Measurements from ENCODE around the gene MRPL42. TPM values are rescaled to one million over a fixed set of nuclear protein-coding genes. Genes with fewer than 3 reads are reported as not detected.
"Not testable (repeated sequence)": the region's sequence is repeated elsewhere in the genome, so short reads cannot be mapped to it uniquely, and the experiment has no call there.

Gene MRPL42
- total RNA-seq = 51.9 TPM

- DNase-seq (ENCODE audit: low spot score) = peak; percentile 93
These were observed at the start of gene MRPL42 for GRCh38 chr12:93467351-93468007. Gene MRPL42 (plus strand): TSS chr12:93467514. CDS start chr12:93469286, 1,772 bp downstream.

GRCh38 chr12:93417967-93418480 is 49.3 kb upstream of the MRPL42 start:
- DNase-seq (ENCODE audit: low spot score) = no peak

DNA sequence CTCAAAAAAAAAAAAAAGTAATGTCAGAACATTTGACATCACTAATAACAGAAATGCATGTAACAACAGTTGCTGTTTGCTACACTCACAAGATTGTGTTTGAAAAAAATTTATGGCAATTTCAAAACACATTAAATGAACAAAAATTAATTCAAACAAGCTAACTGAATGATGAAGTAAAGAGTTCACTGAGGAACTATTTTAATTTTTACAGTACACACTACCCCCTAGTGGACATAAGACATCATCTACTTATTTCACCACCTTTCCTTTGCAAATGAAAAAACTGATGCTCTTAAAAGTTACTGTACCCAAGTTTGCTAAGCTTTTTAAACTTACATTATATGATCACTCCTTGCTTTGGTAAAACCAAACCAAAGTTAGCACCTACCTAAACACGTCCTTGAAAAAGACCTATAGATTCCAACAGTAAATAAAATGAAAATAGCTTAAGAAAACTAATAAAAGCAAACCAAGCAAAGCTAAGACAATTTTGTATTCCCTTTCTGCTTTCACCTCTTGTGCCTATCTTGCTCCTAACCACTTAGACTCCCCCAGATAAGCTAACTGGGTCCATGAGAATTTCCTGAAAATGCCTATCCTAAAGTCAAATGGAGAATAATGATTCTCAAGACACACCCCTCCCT is 47.8 kb upstream of the MRPL42 start:
- DNase-seq (ENCODE audit: low spot score) = no peak

DNA sequence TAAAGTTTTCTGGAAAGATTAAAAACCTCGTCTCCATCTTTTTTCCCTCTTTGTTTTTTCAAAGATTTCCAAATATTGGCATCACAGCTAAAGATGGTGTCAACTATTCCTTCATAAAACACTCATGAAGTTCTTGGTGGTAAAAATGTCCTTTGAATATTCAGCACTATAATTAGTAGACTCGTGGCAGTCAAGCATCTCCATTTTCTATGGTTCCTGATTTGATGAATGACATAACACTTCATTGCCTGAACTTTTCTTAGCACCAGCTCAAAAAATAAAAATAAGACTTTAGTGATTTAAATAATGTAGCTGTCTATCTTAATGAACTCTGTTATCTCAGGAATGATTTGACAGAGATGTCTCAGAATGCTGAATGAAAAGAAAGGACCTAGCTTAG is 45.3 kb upstream of the MRPL42 start:
- no peak for DNase-seq (ENCODE audit: low spot score)

- DNase-seq (ENCODE audit: low spot score) = no peak
These were observed 41.4 kb upstream of the MRPL42 start for GRCh38 chr12:93425736-93426411.

- no peak for DNase-seq (ENCODE audit: low spot score)
These were observed 40.9 kb upstream of the MRPL42 start for GRCh38 chr12:93426412-93426805.

DNA sequence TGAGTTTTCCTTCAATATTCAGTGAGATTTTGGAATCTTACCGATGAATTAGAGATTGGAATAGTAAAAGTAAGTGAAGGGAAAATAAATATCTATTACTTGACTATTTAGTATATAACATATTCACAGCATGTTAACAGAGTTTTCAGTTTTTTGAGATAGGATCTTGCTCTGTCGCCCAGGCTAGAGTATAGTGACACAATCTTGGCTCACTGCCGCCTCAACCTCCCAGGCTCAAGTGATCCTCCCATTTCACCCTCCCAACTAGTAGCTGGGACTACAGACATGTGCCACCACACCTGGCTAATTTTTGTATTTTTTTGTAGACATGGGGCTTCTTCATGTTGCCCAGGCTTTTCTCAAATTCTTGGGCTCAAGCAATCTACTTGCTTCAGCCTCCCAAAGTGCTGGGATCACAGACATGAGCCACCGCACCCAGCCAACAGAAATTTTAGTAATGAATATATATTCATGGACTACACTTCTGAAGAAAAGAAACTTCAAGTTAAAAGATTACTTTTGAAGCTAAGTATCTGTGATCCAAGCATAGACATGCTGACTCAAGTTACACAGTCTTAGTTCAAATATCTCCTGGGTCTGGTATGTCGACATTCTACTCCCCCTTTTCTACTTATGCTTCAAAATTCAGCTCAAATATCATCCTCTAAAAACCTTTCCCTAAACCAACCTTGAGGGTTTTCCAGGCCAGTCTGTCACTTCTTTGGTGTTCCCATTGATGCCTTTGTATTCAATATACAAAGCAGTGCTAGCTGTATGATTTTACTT is 39.3 kb upstream of the MRPL42 start:
- DNase-seq (ENCODE audit: low spot score) = no peak

DNA sequence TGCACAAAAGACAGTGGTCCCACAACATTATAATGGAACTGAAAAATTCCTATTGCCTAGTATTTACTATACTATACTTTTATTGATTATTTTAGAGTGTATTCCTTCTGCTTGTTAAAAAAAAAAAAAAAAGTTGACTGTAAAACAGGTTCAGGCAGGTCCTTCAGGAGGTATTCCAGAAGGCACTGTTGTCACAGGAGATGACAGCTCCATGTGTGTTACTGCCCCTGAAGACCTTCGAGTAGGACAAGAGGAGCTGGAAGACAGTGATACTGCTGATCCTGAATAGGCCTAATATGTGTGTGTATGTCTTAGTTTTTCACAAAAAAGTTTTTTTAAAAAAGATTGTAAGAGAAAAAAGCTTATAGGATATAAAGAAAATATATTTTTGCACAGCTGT is 37.9 kb upstream of the MRPL42 start:
- no peak for DNase-seq (ENCODE audit: low spot score)

DNA sequence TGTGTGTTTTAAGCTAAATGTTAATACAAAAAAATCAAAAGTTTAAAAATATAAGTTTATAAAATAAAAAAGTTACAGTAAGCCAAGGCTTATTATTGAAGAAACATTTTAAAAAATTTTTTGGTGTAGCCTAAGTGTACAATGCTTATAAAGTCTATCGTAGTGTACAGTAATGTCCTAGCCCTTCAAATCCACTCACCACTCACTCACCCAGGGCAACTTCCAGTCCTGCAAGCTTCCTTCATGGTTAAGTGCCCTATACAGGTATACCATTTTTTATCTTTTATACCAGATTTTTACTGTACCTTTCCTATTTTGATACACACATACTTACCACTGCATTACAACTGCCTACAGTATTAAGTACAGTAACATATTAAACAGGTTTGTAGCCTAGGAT is 37.5 kb upstream of the MRPL42 start:
- no peak for DNase-seq (ENCODE audit: low spot score)

DNA sequence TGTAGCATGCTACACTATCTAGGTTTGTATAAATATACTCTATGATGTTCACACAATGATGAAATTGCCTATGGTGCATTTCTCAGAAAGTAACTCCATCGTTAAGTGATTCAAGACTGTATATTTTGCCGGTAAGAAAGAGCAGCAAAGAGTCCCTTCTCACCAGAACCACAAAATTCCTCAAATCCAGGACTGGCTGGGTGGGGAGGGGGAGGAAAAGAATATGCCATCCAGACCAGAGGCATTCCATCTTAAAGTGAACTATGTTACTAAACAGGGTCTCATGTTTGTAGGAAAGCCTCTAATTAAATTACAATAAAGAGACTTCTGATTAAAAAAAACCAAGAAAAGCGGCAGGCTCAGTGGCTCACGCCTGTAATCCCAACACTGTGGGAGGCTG is 37.0 kb upstream of the MRPL42 start:
- DNase-seq (ENCODE audit: low spot score) = no peak

GRCh38 chr12:93432031-93432430 is 35.3 kb upstream of the MRPL42 start:
- not testable (repeated sequence) for DNase-seq (ENCODE audit: low spot score)

DNA sequence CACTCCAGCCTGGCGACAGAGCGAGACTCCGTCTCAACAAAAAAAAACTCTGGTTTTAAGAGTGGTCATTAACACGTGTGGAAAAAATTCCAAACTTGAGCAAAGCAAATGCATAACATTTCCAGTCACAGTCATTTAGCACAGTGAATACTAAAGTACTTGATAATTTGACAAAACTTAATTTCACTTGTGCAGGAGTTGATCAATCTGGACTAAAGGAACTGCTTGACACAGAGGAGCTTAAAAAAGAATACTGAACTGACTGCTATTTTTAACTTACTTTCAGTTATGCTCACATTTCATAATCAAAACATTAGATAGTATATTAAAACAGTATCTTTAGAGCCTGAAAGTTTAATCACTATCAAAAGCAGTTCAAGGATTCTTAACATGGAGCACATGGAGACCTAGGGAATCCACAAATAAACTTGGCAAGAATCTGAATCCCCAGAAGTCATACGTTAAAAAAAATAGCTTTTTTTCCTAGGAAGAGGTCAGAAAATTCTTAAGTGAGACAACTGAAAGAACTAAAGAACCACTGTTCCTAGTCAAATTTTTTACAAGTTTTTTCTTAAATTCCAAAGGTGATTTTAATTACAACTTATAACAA is 33.0 kb upstream of the MRPL42 start:
- no peak for DNase-seq (ENCODE audit: low spot score)

GRCh38 chr12:93438266-93439050 is 28.9 kb upstream of the MRPL42 start:
- DNase-seq (ENCODE audit: low spot score) = no peak

DNA sequence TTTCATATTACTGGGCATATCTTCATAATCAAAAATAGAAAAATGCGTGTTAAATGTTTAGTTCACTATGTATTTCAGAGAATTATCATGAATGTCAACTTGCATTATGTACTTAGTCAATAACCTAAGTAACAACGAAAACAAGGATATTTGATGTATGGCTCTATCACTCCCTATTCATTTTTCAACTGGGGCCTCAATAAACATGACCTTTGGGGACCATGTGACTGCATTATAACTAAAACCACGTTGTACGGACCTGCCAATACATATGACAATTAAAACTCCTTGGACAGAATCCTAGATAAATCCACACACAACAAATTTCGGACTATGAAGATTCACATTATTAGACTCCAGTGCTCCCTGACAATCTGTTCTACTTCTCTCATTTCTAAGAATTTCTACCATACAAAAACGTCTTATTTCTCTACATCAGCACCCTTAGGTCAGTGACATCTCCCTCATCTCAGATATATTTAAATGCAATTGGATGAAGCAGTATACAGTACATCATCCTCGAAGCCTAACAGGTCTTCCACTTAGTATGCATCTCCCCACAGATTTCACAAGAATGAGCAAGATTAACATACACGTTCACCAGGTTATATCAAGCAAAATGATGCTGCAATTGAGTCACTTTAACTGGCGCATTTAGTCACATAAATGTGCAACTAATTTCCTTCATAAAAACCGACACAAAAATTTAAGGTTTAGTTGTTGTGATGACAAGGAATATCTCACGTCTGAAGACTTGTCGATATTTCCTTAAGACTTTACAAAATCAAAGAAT is 27.1 kb upstream of the MRPL42 start:
- DNase-seq (ENCODE audit: low spot score) = no peak

- peak; percentile 18 for DNase-seq (ENCODE audit: low spot score)
These were observed 26.2 kb upstream of the MRPL42 start for GRCh38 chr12:93441081-93441616.

DNA sequence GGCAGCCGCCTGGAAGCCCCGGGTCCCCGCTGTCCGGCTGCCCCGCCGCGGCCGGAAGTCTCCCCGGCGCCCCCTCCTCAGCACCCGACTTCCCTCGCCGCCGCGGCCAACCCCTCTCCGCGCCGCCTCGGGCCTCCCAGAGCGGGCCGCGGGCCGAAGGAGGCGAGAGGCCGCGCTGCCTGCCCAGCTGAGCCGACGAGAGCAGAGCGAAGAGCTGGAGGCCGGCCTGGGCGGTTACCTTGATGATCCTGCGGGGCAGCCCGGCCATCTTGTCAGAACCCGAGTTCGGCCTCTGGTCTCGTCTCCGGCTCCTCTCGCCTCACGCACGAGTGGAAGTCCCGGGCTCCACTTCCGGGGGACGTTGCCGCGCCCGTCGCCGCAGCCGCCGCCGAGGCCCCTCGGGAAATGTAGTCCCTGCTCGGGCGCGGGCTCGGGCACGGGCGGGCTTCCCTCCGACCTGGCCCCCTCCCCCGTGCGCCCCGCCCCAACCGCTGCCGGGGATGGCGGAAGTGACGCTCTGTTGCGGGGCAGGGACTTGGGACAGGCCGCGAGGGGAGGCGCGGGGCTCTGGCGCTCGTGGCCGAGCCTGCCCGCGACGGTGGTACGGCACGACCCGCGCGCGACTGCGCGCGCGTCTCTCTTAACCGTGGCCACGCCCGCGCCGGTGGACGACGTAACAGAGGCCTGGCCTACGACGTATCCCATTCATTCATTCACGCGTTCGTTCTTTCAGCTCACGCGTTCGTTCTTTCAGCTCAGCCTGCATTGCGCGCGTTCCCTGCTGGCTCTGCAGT is 25.5 kb upstream of the MRPL42 start, which contains the start of gene UBE2N:
Gene UBE2N, minus strand, starts transcription at position 331 of the 794 bp plus-strand sequence. Its CDS starts 63 bp downstream, at position 268.
- DNase-seq (ENCODE audit: low spot score) = peak; percentile 95

GRCh38 chr12:93442411-93443340 is 24.6 kb upstream of the MRPL42 start:
- DNase-seq (ENCODE audit: low spot score) = no peak

DNA sequence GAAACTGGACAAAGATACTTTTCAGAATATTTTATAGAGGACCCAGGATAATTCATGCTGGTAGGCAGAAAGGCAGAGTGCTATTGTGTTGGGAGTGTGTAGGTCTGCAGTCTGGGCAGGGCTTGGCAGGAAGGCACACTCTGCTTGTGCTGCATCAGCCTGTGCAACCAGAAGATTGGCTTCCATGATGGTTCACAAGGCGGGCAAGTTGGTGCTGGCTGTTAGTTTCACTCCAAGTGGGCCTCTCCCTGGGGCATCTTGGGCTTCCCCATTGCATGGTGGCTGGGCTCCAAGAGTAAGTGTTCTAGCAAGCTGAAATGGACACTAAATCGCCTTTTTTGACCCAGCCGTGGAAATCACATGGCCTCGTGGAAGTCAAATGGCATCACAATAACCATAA is 23.7 kb upstream of the MRPL42 start:
- DNase-seq (ENCODE audit: low spot score) = no peak
